A549 (cell line): Measurements from ENCODE around the gene EIF4G3.

Experiments
- CHD2 ChIP-seq: fragments of 150-350 bp; IDR thresholded peaks from 2 replicates; pipeline ENCODE4 v1.6.1; 2014; ENCODE audit warnings: low read length; ENCODE audit not compliant: partially characterized antibody
- CTCF ChIP-seq: fragments of >200 bp; sonication (Bioruptor Twin); formaldehyde crosslinking; IDR thresholded peaks from 3 replicates; pipeline ENCODE4 v1.5.1; 2016
- MAX ChIP-seq: IDR thresholded peaks from 2 replicates; pipeline ENCODE4 v1.6.1; 2012
- MYC ChIP-seq: IDR thresholded peaks from 2 replicates; pipeline ENCODE4 v1.6.1; 2012; ENCODE audit warnings: mild to moderate bottlenecking, inconsistent platforms, low read length, improper control_type of control experiment, borderline replicate concordance
- NPAS2 ChIP-seq: fragments of 250-450 bp; sonication (Bioruptor Pico); IDR thresholded peaks from 2 replicates; pipeline ENCODE4 v1.8.0; 2022; ENCODE audit warnings: mild to moderate bottlenecking, moderate library complexity, borderline replicate concordance
- PHF8 ChIP-seq: fragments of 200-600 bp; sonication (generic); IDR thresholded peaks from 2 replicates; pipeline ENCODE4 v1.6.1; 2016; ENCODE audit warnings: low read depth, mild to moderate bottlenecking, antibody characterized with exemption, moderate library complexity, borderline replicate concordance
- RARB ChIP-seq: fragments of 250-450 bp; sonication (Bioruptor Pico); IDR thresholded peaks from 2 replicates; pipeline ENCODE4 v1.8.0; 2021; ENCODE audit warnings: mild to moderate bottlenecking, moderate library complexity
- SREBF2 ChIP-seq: fragments of 450-650 bp; IDR thresholded peaks from 2 replicates; pipeline ENCODE4 v1.6.1; 2014; ENCODE audit warnings: mild to moderate bottlenecking, moderate library complexity
- USF2 ChIP-seq: fragments of 450-650 bp; IDR thresholded peaks from 2 replicates; pipeline ENCODE4 v1.6.1; 2014; ENCODE audit warnings: antibody characterized with exemption

- no peak for TF ChIP-seq USF2
- no peak for TF ChIP-seq CHD2
- TF ChIP-seq MYC: no peak
- TF ChIP-seq MAX: no peak
- no peak for TF ChIP-seq CTCF
- no peak for TF ChIP-seq SREBF2
- no peak for TF ChIP-seq PHF8
- no peak for TF ChIP-seq RARB (CRISPR knock-in tag)
- no peak for TF ChIP-seq NPAS2 (CRISPR knock-in tag)
These were observed 203.8 kb downstream of the EIF4G3 start for GRCh38 chr1:20972855-20973254.
